GM13976 (cell line): ENCODE measurements around the gene RIC3.

Experiments
- DNase-seq: peaks from one replicate; pipeline ENCODE4 v3.0.0; 2012; ENCODE audit warnings: low spot score
- CTCF ChIP-seq: IDR thresholded peaks from 2 replicates; pipeline ENCODE4 v1.5.1; 2012; ENCODE audit warnings: borderline replicate concordance, mild to moderate bottlenecking; ENCODE audit not compliant: insufficient read depth; ENCODE audit errors: extremely low read depth, missing control alignments, control extremely low read depth
- in situ Hi-C: fragments of 300-500 bp; cut with MboI; formaldehyde crosslinking; loops from one replicate; pipeline ENCODE4 v1.12.0; 2022; ENCODE audit warnings: low sequenced_read_pairs, mixed read lengths, inconsistent platforms; ENCODE audit not compliant: unreplicated experiment

Gene RIC3

DNA sequence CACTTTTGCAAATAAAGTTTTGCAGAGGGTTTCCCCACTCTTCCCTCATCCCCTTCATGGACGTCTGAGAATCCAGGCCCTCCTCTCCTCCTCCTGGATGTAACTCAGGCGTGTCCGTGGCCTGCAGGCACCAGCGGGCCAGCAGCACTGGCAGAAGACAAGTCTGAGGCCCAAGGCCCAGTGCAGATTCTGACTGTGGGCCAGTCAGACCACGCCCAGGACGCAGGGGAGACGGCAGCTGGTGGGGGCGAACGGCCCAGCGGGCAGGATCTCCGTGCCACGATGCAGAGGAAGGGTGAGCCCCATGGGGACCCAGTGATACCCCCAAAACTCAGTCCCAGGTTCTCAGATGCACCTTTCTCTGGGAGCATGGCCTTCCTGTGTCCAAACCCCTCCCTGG lies 73.5 kb downstream of the RIC3 start:
- in situ Hi-C loops = loop anchor here (10.0 kb wide), 1 partner anchor 91 kb away; no protein-coding TSS in a partner anchor

DNA sequence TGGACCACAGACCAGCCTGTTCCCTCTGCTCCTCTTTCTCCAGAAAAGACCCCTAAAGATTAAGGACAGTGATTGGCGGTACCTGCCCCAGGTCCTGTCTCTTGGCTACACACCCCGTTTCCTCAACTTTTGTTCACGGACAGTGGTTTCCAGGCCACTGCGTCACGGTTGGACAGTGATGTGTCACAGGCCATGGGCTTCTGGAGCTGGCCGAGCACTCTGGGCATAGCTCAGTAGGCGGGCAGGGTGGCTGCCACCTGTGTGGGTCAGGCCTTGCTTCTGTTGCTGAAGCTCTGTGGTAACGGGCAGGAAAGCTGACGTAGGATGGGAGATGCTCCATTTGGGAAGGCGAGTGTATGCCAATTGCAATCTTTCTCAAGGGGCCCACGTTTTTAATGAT lies 74.2 kb downstream of the RIC3 start:
- no peak for DNase-seq
- no peak for TF ChIP-seq CTCF
- in situ Hi-C loops = loop anchor here (10.0 kb wide), 1 partner anchor 90 kb away; no protein-coding TSS in a partner anchor

More for the DNA sequence above, 73.5 kb downstream of the RIC3 start:
- TF ChIP-seq CTCF = no peak
- no peak for DNase-seq

DNA sequence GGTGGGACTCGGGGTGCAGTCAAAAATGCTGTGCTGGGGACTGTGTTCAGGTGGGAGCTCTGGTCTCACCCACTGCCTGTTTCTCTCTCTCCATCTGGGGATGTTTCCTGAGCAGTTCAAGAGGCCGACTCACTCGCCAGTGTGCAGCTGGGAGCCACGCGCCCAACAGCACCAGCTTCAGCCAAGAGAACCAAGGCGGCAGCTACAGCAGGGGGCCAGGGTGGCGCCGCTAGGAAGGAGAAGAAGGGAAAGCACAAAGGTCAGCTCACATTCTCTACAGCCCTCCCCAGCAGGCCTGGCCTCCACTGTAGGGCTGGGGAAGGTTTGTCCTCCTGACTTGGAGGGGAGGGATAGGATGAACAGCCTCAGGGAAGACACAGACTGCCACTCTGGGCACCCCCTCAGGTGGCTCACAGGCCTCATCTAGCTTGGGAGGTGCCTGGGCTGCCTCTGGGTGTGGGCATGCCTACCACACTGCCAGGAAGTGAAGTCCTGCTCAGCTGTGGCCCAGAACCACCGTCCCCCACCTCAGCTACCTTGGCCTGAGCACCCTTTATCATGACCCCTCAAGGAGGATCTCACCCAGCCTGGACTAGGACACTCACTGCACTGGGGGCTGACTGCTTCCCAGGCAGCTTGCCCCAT lies 74.8 kb downstream of the RIC3 start:
- in situ Hi-C loops = loop anchor here (10.0 kb wide), 1 partner anchor 89 kb away; no protein-coding TSS in a partner anchor
- no peak for TF ChIP-seq CTCF
- no peak for DNase-seq

DNA sequence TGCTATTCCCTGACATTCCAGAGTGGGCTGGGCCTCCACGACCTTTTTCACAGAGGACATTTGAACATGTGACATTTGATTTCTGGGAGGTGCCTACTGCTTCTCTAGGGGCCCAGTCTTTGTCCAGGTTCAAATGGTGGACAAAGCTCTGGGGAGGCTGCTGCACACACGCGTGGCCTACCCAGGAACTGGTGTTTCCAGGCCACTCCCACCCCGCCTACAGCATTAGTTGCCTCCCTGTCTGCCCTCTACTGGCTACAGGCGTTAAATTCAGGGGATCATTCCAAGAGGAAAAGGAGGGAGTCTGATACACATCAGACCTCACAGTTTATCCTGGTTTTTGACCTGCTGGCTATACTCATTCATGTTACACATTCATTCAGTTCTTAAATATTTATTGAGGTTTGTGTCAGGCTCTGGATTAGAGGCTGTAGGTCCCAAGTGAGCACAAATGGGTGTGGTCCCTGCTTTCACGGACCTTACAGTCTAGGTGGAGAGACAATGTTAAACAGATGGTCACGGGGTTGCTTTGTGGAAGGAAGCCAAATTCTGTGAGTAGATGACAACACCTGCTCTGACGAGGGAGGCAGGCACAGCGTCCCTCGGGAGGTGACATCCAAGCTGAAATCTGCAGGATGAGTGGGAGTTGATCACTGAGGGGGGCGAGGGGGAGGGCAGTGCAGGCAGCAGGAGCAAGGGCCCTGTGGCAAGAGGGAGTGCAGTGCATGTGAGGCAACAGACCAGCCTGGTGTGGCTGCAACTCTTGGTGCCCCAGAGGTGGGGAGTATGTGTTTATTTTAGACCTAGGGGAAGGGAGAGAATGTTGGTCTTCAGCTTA lies 76.0 kb downstream of the RIC3 start:
- peak; percentile 84 for DNase-seq
- in situ Hi-C loops = loop anchor here (10.0 kb wide), 1 partner anchor 88 kb away; no protein-coding TSS in a partner anchor
- TF ChIP-seq CTCF = peak; percentile 39

- no peak for DNase-seq
- in situ Hi-C loops = loop anchor here (10.0 kb wide), 1 partner anchor 87 kb away; no protein-coding TSS in a partner anchor
- TF ChIP-seq CTCF = no peak
Measured at GRCh38 chr11:8091721-8092120, 77.1 kb downstream of the RIC3 start.

- peak; percentile 58 for DNase-seq
- in situ Hi-C loops = loop anchor here (10.0 kb wide), 1 partner anchor 86 kb away; no protein-coding TSS in a partner anchor
- peak; percentile 20 for TF ChIP-seq CTCF
Measured at GRCh38 chr11:8090756-8091155, 78.1 kb downstream of the RIC3 start.
